Amniotic epithelial cell (primary cell): ENCODE results near the gene PTPN2.
"Not testable (repeated sequence)": the region's sequence is repeated elsewhere in the genome, so short reads cannot be mapped to it uniquely, and the experiment has no call there.

Experiments
- DNase-seq: peaks from one replicate; pipeline ENCODE4 v3.0.0-alpha.2; 2010; ENCODE audit warnings: low read depth

The PTPN2 gene

GRCh38 chr18:12891561-12891960 is 7.5 kb upstream of the PTPN2 start:
- DNase-seq = no peak

- no peak for DNase-seq
Observed at GRCh38 chr18:12890964-12891363, 6.9 kb upstream of the PTPN2 start.

GRCh38 chr18:12886498-12887126 is 2.6 kb upstream of the PTPN2 start:
- DNase-seq = no peak

GRCh38 chr18:12885500-12885899 is 1.5 kb upstream of the PTPN2 start:
- no peak for DNase-seq

GRCh38 chr18:12884406-12885323 is 628 bp upstream of the PTPN2 start:
- DNase-seq = no peak

- no peak for DNase-seq
Observed at GRCh38 chr18:12883372-12883683, 709 bp downstream of the PTPN2 start.

- no peak for DNase-seq
Observed at GRCh38 chr18:12882453-12883371, 1.3 kb downstream of the PTPN2 start.

- DNase-seq = no peak
Observed at GRCh38 chr18:12880541-12880910, 3.5 kb downstream of the PTPN2 start.

- no peak for DNase-seq
Observed at GRCh38 chr18:12879840-12880540, 4.0 kb downstream of the PTPN2 start.

- not testable (repeated sequence) for DNase-seq
Observed at GRCh38 chr18:12874992-12875391, 9.0 kb downstream of the PTPN2 start.

- DNase-seq = not testable (repeated sequence)
Observed at GRCh38 chr18:12873961-12874567, 10.0 kb downstream of the PTPN2 start.

GRCh38 chr18:12872408-12872807 is 11.6 kb downstream of the PTPN2 start:
- no peak for DNase-seq

- DNase-seq = no peak
Observed at GRCh38 chr18:12868576-12868975, 15.5 kb downstream of the PTPN2 start.

GRCh38 chr18:12867441-12868123 is 16.5 kb downstream of the PTPN2 start:
- no peak for DNase-seq

GRCh38 chr18:12863687-12864216 is 20.3 kb downstream of the PTPN2 start:
- no peak for DNase-seq

- no peak for DNase-seq
Observed at GRCh38 chr18:12862874-12863482, 21.1 kb downstream of the PTPN2 start.

GRCh38 chr18:12862467-12862866 is 21.6 kb downstream of the PTPN2 start:
- no peak for DNase-seq

GRCh38 chr18:12861637-12862036 is 22.4 kb downstream of the PTPN2 start:
- no peak for DNase-seq

GRCh38 chr18:12860530-12860929 is 23.5 kb downstream of the PTPN2 start:
- DNase-seq = no peak

- DNase-seq = no peak
Observed at GRCh38 chr18:12858991-12859390, 25.0 kb downstream of the PTPN2 start.
